WTC11 (cell line): Measurements from ENCODE around the gene SOX14. TPM values are rescaled to one million over a fixed set of nuclear protein-coding genes. Genes with fewer than 3 reads are reported as not detected.
A peak's percentile ranks its signal among the peaks of the same experiment; 100 is the strongest.

Experiments
- ATAC-seq: fragments of 200-7000 bp; cut with Tn5 transposase; 2 replicates; pipeline ENCODE4 v1.10.0; 2021; ENCODE audit warnings: mild to moderate bottlenecking, moderate library complexity
- CTCF ChIA-PET: fragments of 300-600 bp; sonication (Branson Sonifier 250); formaldehyde crosslinking; loops from one replicate; lab custom pipeline; 2021; ENCODE audit warnings: antibody characterized with exemption; lab: Charles Lee
- POLR2A ChIA-PET: fragments of 350-600 bp; sonication (Branson Sonifier 250); formaldehyde crosslinking; loops from one replicate; lab custom pipeline; 2021; ENCODE audit warnings: antibody characterized with exemption; lab: Charles Lee
- DNase-seq: peaks from one replicate; pipeline ENCODE4 v3.0.0; 2021; ENCODE audit warnings: low spot score
- H3K27ac Mint-ChIP-seq: 2 replicates; pipeline ENCODE4 v1.8.0; 2021; ENCODE audit warnings: mixed read lengths
- H3K27me3 Mint-ChIP-seq: 2 replicates; pipeline ENCODE4 v1.8.0; 2021; ENCODE audit warnings: low read depth, mild to moderate bottlenecking, moderate library complexity, mixed read lengths
- H3K36me3 Mint-ChIP-seq: 2 replicates; pipeline ENCODE4 v1.8.0; 2021; ENCODE audit warnings: mixed read lengths
- H3K4me1 Mint-ChIP-seq: 2 replicates; pipeline ENCODE4 v1.8.0; 2022; ENCODE audit warnings: mixed read lengths
- H3K4me3 Mint-ChIP-seq: 2 replicates; pipeline ENCODE4 v1.8.0; 2021; ENCODE audit warnings: mild to moderate bottlenecking, moderate library complexity, mixed read lengths
- H3K9me3 Mint-ChIP-seq: 2 replicates; pipeline ENCODE4 v1.8.0; 2021; ENCODE audit warnings: mixed read lengths
- E2F4 ChIP-seq: sonication (generic); formaldehyde crosslinking; IDR thresholded peaks from 2 replicates; pipeline ENCODE4 v1.8.1; 2022; ENCODE audit warnings: low read depth, mild to moderate bottlenecking, moderate library complexity, missing genetic modification reagents, borderline replicate concordance
- E2F5 ChIP-seq: sonication (generic); formaldehyde crosslinking; IDR thresholded peaks from 2 replicates; pipeline ENCODE4 v1.8.1; 2022; ENCODE audit warnings: mild to moderate bottlenecking, moderate library complexity, missing genetic modification reagents
- ELF4 ChIP-seq: sonication (generic); formaldehyde crosslinking; IDR thresholded peaks from 2 replicates; pipeline ENCODE4 v1.8.1; 2022; ENCODE audit warnings: low read depth, mild to moderate bottlenecking, moderate library complexity, missing genetic modification reagents
- FOXJ3 ChIP-seq: sonication (generic); formaldehyde crosslinking; IDR thresholded peaks from 2 replicates; pipeline ENCODE4 v1.9.0; 2021; ENCODE audit warnings: missing genetic modification reagents, mild to moderate bottlenecking, borderline replicate concordance
- FOXP4 ChIP-seq: sonication (generic); formaldehyde crosslinking; IDR thresholded peaks from 2 replicates; pipeline ENCODE4 v1.8.0; 2022; ENCODE audit warnings: mild to moderate bottlenecking, missing genetic modification reagents
- GRHL2 ChIP-seq: fragments of 250-450 bp; sonication (Bioruptor Pico); IDR thresholded peaks from 2 replicates; pipeline ENCODE4 v1.8.0; 2022; ENCODE audit warnings: mild to moderate bottlenecking, moderate library complexity; ENCODE audit not compliant: insufficient replicate concordance, severe bottlenecking
- JUN ChIP-seq: sonication (generic); formaldehyde crosslinking; IDR thresholded peaks from 2 replicates; pipeline ENCODE4 v1.8.0; 2023; ENCODE audit warnings: mild to moderate bottlenecking, missing genetic modification reagents
- NR2C2 ChIP-seq: sonication (generic); formaldehyde crosslinking; IDR thresholded peaks from 2 replicates; pipeline ENCODE4 v1.8.0; 2022; ENCODE audit warnings: mild to moderate bottlenecking, missing genetic modification reagents
- RELA ChIP-seq: sonication (generic); formaldehyde crosslinking; IDR thresholded peaks from 2 replicates; pipeline ENCODE4 v1.8.1; 2022; ENCODE audit warnings: missing genetic modification reagents, mild to moderate bottlenecking, borderline replicate concordance
- TEAD4 ChIP-seq: sonication (generic); formaldehyde crosslinking; IDR thresholded peaks from 2 replicates; pipeline ENCODE4 v1.8.0; 2022; ENCODE audit warnings: mild to moderate bottlenecking, missing genetic modification reagents
- ZBTB21 ChIP-seq: sonication (generic); formaldehyde crosslinking; IDR thresholded peaks from 2 replicates; pipeline ENCODE4 v1.8.1; 2023; ENCODE audit warnings: mild to moderate bottlenecking, missing genetic modification reagents, borderline replicate concordance
- ZBTB43 ChIP-seq: sonication (generic); formaldehyde crosslinking; IDR thresholded peaks from 2 replicates; pipeline ENCODE4 v1.8.1; 2023; ENCODE audit warnings: mild to moderate bottlenecking, missing genetic modification reagents
- ZNF232 ChIP-seq: sonication (generic); formaldehyde crosslinking; IDR thresholded peaks from 2 replicates; pipeline ENCODE4 v1.8.0; 2022; ENCODE audit warnings: mild to moderate bottlenecking, missing genetic modification reagents
- ZNF263 ChIP-seq: sonication (generic); formaldehyde crosslinking; IDR thresholded peaks from 2 replicates; pipeline ENCODE4 v1.8.1; 2022; ENCODE audit warnings: low read depth, mild to moderate bottlenecking, moderate library complexity, missing genetic modification reagents
- ZNF423 ChIP-seq: fragments of 250-450 bp; sonication (Bioruptor Pico); IDR thresholded peaks from 2 replicates; pipeline ENCODE4 v2.1.2; 2022; ENCODE audit warnings: mild to moderate bottlenecking, moderate library complexity
- ZNF425 ChIP-seq: fragments of 250-450 bp; sonication (Bioruptor Pico); conservative IDR thresholded peaks from 2 replicates; pipeline ENCODE4 v1.9.0; 2021; ENCODE audit warnings: mild to moderate bottlenecking
- ZNF671 ChIP-seq: fragments of 250-450 bp; sonication (Bioruptor Pico); IDR thresholded peaks from 2 replicates; pipeline ENCODE4 v1.8.0; 2021; ENCODE audit warnings: mild to moderate bottlenecking
- total RNA-seq: library from RNA; stranded (reverse); gene quantifications from 3 replicates; pipeline ENCODE4 v1.2.3, GENCODE V29; 2021
- TF ChIP-seq, protein P1 (sequence below): fragments of 250-450 bp; sonication (Bioruptor Pico); IDR thresholded peaks from 2 replicates; pipeline ENCODE4 v1.9.0; 2021; ENCODE audit warnings: mild to moderate bottlenecking
- TF ChIP-seq, protein P2 (sequence below): fragments of 200-600 bp; IDR thresholded peaks from 2 replicates; pipeline ENCODE4 v1.8.0; 2022; ENCODE audit warnings: antibody characterized with exemption

SOX14 gene
- total RNA-seq, 1 experiment from 2014 or later, result 0.70 TPM

DNA sequence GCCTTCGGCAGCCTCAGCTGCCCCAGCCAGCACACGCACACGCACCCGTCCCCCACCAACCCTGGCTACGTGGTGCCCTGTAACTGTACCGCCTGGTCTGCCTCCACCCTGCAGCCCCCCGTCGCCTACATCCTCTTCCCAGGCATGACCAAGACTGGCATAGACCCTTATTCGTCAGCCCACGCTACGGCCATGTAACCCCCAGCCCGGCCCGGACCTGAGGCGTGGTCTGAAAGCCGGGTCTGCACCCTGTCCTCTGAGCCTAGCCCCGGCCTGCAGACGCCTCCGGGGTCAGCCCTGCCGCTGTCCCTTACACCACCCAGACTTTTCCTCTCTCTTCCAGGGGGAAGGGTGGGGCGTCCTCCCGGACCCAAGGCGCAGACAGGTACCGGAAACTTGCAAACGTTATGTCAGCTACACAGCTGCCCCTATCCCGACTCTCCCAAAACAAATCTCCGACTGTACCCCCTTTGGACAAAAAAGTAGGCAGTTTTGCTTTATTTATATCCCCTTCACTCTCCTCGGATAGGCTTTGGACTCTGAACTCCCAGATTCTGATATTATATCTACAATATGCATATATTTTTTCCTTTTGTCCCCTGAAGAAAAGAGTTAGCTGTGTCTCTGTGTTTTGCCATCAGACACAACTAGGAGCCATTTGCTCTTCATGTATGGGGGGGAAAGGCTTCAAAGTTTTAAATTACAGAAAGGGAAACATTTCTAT lies 1.4 kb downstream of the SOX14 start:
- ChIA-PET CTCF (interaction anchor here (1.6 kb wide), 1 partner anchor 27 kb away, joined by 3 read pairs; no protein-coding TSS in a partner anchor), POLR2A (no interaction called here)
- Mint-ChIP-seq H3K4me3 (peak overlapping the region; percentile 82), H3K9me3 (no peaks in the 10 kb centered on the region), H3K36me3 (no peaks in the 10 kb centered on the region), H3K27me3 (peaks cover 100% of the 10 kb centered on the region), H3K27ac (no peak overlapping the region), H3K4me1 (peaks cover 86% of the 10 kb centered on the region)
- ATAC-seq (no peak), DNase-seq (peak; percentile 17)
- no peak for TF ChIP-seq E2F5
- TF ChIP-seq ZBTB21, result no peak
- no peak for TF ChIP-seq NR2C2 (CRISPR knock-in tag)
- no peak for TF ChIP-seq ZNF425 (CRISPR knock-in tag)
- TF ChIP-seq ZNF423 (CRISPR knock-in tag), result no peak
- no peak for TF ChIP-seq ZNF232 (CRISPR knock-in tag)
- no peak for TF ChIP-seq TEAD4
- no peak for TF ChIP-seq ELF4 (CRISPR knock-in tag)
- no peak for TF ChIP-seq JUN (CRISPR knock-in tag)
- no peak for TF ChIP-seq FOXP4 (CRISPR knock-in tag)
- no peak for TF ChIP-seq RELA
- TF ChIP-seq ZNF671, result no peak
- TF ChIP-seq FOXJ3 (CRISPR knock-in tag), result no peak
- TF ChIP-seq GRHL2, result no peak
- TF ChIP-seq ZNF263 (CRISPR knock-in tag), result no peak
- TF ChIP-seq, protein P1, sequence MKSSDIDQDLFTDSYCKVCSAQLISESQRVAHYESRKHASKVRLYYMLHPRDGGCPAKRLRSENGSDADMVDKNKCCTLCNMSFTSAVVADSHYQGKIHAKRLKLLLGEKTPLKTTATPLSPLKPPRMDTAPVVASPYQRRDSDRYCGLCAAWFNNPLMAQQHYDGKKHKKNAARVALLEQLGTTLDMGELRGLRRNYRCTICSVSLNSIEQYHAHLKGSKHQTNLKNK (CRISPR knock-in tag), result no peak

GRCh38 chr3:137766041-137766875 lies 2.1 kb downstream of the SOX14 start:
- peak overlapping the region; percentile 82 for H3K4me3 Mint-ChIP-seq
- H3K9me3 Mint-ChIP-seq, result no peaks in the 10 kb centered on the region
- peaks cover 100% of the 10 kb centered on the region for H3K27me3 Mint-ChIP-seq
- H3K36me3 Mint-ChIP-seq, result no peaks in the 10 kb centered on the region
- no peak overlapping the region for H3K27ac Mint-ChIP-seq
- ATAC-seq (no peak), DNase-seq (peak; percentile 59)
- H3K4me1 Mint-ChIP-seq, result peaks cover 82% of the 10 kb centered on the region
- POLR2A ChIA-PET, result no interaction called here
- CTCF ChIA-PET, result no interaction called here
- TF ChIP-seq E2F4 (CRISPR knock-in tag), result no peak
- TF ChIP-seq ZBTB43 (CRISPR knock-in tag), result 0 out of 2 replicates have a peak, but pooled peaks have one; percentile 26
- TF ChIP-seq, protein P2, sequence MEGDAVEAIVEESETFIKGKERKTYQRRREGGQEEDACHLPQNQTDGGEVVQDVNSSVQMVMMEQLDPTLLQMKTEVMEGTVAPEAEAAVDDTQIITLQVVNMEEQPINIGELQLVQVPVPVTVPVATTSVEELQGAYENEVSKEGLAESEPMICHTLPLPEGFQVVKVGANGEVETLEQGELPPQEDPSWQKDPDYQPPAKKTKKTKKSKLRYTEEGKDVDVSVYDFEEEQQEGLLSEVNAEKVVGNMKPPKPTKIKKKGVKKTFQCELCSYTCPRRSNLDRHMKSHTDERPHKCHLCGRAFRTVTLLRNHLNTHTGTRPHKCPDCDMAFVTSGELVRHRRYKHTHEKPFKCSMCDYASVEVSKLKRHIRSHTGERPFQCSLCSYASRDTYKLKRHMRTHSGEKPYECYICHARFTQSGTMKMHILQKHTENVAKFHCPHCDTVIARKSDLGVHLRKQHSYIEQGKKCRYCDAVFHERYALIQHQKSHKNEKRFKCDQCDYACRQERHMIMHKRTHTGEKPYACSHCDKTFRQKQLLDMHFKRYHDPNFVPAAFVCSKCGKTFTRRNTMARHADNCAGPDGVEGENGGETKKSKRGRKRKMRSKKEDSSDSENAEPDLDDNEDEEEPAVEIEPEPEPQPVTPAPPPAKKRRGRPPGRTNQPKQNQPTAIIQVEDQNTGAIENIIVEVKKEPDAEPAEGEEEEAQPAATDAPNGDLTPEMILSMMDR, result no peak
